Medulla oblongata (tissue), 1 donor: ENCODE results near the gene PALM.
"Not testable (repeated sequence)": the region's sequence is repeated elsewhere in the genome, so short reads cannot be mapped to it uniquely, and the experiment has no call there.

Experiments used
- DNase-seq: peaks from one replicate; pipeline ENCODE4 v3.0.0-alpha.2; 2015; ENCODE audit errors: extremely low spot score

The PALM gene, protein sequence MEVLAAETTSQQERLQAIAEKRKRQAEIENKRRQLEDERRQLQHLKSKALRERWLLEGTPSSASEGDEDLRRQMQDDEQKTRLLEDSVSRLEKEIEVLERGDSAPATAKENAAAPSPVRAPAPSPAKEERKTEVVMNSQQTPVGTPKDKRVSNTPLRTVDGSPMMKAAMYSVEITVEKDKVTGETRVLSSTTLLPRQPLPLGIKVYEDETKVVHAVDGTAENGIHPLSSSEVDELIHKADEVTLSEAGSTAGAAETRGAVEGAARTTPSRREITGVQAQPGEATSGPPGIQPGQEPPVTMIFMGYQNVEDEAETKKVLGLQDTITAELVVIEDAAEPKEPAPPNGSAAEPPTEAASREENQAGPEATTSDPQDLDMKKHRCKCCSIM

DNA sequence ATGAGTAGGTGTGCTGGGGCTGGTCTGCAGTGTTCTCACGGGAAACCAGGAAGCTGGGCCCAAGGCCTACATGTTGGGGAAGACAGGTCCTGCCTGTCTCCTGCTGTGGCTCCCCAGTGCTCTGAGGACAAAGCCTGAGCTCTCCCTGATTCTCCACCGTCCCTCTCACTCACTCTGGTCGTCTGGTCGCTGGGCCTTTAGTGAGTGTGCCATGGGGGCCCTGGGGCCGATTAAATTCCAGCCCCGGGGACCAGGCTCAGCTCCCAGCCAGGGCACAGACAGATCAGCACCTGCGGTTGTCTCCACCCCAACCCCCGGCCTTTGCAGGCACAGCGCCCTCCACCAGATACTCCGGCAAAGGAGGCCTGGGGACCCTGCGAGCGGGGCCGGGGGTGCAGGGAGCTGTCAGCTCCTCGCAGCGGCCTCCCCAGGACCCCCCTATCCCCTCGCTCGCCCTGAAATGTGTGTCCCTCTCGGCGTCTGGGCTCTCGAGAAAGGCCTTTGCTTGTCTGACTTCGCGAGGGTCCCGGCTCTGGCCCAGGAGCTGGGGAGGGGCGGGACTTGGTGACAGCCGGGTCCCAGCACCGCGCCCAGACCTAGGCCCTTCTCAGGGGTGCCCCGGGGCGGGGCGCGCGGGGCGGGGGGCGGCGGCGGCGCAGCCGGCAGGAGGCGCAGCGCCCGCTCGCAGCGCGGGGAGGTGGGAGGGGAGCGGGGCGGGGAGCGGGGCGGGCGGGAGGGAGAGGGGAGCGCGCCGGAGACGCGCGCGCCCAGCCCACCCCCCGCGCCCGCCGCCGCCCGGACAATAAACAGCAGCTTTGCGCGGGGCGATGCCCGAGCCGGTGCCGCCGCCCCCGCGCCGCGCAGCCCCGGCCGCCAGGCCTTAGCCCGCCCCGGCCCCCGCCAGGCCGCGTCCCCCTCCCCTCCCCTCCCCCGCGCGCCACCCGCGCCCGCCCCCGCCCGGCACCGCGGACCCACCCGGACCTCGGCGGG is at the start of gene PALM:
TSS of gene PALM (plus strand) at position 782 of the 990 bp plus-strand sequence. CDS start 212 bp downstream, outside the sequence.
- no peak for DNase-seq

DNA sequence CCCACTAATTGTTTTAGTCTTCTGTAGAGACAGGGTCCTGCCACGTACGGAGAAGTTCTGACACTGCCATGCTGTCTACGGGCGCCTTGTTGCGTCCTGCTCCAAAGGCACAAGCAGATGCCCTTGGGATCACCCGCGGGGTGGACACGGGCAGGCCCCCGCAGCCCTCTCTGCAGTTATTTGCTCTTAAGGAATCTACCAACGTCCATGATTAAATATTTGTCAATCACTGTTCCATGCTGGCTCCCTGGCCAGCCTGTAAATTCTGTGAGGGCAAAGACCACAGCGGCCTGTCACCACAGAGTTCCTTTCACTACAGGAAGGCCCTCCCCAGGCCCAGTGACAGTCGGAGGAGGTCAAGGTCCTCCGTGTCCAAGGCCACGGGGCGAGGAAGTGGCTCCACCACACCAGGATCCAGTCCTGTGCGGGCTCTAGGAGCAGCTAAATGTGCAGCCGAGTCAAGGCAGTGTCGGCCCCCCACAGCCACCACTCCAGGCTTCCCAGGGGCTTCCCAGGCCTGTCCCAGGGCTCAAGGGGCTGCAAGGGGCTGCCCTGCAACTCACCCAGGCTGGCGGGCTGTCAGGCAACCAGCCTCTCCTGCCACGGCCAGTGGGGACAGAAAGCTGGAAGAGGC is 47.8 kb upstream of the PALM start:
- no peak for DNase-seq

DNA sequence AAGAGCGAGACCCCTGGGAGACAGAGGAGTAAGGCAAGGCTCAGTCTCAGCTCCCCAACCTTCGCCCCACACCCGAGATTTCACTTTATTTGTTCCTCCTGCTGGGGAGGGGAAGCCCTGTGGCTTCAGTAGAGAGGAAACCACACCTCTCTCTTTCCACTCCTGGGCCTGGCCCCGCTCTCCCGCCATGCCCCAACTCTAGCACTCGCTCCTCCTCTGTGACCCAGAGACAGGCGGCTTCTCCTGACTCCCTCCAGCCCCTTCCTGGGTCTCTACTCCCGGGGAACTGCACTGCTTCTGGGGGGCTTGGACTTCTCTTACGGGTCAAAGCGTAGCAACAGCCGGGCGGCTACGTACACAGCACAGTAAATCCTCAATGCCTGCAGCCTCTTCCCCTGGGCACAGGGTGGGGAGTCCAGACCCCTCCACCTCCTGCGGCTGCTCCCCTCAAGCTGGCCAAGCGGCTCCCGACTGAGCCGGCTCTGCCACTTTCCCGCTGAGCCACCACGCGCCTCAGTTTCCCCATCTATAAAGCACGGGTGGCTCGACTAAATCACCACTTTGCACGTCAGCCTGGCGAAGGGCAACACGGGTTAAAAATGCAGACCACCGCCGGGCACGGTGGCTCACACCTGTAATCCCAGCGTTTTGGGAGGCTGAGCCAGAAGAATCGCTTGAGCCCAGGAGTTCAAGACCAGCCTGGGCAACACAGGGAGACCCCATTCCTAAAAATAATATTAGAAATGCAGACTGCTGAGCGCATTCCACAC is 47.1 kb upstream of the PALM start:
- no peak for DNase-seq

DNA sequence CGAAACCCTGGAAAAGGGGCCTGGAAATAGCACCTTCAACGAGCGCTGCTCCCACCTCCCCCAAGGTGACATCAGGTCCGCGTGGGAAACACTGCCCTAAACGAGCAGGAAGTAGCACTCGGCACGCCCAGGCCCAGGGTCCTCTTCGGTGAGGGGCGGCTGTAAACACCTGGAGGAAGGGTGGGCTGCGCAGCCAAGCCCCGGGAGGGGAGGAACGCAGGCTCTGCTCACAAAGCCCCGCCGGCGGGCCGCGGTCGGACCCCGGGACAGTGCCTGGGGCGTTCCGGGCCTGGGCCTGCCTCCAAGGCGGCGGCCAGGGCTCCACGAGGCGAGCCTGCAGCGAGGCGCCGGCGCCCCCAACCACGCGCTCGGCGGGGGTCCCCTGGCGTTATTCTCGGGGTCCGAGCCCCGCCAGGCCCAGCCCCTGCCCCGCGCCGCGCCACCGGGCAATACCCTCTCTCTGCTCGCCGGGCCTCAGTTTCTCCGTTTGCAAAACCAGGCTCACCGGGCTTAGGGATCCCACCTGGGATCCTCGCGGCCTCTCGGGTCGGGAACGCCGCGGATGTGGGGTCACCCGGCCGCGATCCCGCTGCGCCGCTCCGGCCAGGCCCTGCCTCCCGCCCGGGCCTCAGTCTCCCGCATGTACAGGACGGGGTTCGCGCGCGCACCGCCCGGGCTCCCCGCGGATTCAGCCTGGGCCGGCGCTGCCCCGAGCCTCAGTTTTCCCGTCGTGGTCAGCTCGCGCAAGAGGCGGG is 46.4 kb upstream of the PALM start:
- no peak for DNase-seq

DNA sequence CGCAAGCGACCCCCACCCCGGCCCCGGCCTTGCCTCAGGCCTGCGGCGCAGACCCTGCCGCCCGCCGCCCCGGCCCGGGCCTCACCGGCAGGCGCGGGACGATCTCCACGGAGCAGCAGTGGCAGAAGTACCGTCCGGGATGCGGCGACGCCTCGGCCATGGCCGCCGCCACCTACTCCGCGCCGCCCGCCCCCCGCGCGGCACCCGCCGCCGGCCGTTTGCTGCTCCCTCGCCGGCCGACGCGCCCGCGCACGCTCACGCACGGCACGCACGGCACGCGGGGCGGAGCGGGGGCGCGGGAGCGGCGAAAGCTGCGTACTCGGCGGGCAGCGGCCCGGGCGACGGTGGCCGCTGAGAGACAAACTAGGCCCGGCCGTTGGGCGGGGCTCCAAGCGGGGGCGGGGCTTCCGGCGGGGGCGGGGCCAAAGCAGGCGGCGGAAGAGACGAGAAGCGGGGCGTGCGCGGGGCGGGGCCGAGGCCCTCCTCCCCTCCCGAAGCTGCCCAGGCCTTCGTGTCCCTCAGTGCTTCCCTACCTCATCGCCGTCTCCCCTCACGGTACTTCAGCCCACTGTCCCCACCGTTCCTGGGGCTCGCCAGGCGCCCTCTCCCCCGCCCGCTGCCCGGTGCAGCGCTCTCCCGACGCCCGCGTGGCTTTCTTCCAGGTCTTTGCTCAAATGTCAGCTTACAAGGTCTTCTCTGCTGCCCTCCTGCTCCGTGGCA is 45.6 kb upstream of the PALM start, which contains the start of gene RNF126:
TSS of gene RNF126 (minus strand) at position 253 of the 720 bp plus-strand sequence. CDS start at position 160, 93 bp downstream.
- DNase-seq, result peak; percentile 88

DNA sequence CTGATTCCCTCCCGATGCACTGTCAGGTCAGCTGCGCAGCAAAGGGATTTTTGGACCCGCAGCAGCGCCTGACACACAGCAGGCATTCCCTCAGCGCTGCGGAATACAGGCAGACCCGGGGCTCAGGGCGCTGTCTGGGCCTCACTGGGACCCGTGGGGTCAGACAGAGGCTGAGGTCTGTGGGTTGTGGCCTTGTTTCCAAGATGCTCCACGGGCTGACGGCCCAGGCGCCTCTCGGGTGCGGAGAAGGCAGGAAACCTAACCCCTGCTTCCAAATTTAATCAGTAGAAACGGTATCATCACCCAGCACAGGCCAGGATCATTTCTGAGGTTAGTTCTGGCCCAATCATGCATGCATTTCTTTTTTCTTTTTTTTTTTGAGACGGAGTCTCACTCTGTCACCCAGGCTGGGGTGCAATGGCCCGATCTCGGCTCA is 45.0 kb upstream of the PALM start:
- DNase-seq, result no peak

DNA sequence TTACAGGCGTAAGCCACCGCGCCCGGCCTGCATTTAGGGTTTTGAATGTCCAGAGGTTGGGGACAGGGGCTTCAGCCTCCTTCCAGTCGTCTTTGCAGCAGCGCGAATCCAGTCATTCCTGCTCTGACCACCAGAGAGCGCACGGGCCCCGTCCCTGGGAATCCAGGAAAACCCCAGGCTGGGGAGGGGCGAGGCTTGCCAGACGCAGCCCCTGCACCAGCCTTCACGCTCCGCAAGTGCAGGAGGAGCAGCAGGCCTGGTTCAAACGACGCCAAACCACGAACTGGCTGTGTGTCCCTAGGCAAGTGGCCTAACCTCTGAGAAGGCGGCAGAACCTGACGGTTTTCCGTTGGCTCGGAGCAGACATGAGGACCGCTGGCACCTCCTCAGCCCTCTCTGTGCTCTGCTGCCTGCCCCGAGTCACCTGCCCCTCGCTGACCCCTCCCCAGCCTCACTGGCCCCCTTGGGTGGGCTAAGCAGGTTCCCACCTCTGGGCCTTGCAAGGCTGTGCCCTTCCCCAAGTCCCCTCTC is 43.8 kb upstream of the PALM start:
- DNase-seq, result peak; percentile 86

DNA sequence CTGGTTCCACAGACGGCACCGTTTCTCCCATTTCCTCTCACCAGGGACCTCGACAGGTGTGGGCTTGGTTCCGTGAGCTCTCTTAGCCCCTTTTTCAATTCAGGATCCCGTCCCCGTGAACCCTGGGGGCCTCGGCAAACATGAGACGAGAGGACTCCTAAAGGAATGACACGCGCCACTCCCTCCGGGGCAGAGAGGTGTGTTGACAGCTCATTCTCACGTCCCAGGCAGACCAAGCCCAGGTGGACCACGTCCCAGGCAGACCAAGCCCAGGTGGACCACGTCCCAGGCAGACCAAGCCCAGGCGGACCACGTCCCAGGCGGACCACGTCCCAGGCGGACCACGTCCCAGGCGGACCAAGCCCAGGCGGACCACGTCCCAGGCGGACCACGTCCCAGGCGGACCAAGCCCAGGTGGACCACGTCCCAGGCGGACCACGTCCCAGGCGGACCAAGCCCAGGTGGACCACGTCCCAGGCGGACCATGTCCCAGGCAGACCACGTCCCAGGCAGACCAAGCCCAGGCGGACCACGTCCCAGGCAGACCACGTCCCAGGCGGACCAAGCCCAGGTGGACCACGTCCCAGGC is 41.7 kb upstream of the PALM start:
- not testable (repeated sequence) for DNase-seq

DNA sequence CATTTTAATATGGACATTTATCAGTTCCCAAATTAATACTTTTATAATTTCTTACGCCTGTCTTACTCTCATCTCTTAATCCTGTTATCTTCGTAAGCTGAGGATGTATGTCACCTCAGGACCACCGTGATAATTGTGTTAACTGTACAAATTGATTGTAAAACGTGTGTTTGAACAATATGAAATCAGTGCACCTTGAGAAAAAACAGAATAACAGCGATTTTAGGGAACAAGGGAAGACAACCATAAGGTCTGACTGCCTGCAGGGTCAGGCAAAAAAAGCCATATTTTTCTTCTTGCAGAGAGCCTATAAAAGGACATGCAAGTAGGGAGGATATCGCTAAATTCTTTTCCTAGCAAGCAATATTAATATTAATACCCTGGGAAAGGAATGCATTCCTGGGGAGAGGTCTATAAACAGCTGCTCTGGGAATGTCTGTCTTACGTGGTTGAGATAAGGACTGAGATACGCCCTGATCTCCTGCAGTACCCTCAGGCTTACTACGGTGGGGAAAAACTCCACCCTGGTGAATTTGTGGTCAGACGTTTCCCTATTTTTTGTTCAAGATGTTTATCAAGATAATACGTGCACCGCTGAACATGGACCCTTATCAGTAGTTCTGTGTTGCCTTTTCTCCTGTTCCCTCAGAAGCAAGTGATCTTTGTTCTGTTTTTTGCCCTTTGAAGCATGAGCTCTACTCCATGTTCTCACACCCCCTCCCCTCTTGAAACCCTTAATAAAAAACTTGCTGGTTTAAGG is 39.9 kb upstream of the PALM start:
- DNase-seq, result not testable (repeated sequence)

DNA sequence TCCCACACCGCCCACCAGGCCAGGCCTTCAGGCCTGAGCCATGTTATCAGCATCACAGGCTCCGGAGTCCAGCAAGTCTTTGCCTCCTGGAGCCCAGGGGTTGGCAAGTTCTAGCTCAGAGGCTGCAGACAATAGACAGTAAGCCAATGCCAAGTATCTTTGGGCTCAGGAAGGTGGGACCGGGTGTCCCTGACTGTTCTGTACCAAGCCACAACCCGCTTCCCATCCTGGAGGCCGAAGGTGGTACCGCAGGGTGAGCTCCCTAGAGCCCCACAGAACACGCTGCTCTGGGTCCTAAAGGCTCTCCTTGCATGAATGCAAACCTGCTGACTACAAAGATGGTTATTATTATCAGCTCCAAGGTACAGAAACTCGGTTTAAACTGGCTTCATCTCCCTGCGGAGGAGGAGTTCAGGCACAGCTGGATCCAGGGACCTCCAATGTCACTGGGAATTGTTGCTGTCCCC is 38.1 kb upstream of the PALM start:
- no peak for DNase-seq

DNA sequence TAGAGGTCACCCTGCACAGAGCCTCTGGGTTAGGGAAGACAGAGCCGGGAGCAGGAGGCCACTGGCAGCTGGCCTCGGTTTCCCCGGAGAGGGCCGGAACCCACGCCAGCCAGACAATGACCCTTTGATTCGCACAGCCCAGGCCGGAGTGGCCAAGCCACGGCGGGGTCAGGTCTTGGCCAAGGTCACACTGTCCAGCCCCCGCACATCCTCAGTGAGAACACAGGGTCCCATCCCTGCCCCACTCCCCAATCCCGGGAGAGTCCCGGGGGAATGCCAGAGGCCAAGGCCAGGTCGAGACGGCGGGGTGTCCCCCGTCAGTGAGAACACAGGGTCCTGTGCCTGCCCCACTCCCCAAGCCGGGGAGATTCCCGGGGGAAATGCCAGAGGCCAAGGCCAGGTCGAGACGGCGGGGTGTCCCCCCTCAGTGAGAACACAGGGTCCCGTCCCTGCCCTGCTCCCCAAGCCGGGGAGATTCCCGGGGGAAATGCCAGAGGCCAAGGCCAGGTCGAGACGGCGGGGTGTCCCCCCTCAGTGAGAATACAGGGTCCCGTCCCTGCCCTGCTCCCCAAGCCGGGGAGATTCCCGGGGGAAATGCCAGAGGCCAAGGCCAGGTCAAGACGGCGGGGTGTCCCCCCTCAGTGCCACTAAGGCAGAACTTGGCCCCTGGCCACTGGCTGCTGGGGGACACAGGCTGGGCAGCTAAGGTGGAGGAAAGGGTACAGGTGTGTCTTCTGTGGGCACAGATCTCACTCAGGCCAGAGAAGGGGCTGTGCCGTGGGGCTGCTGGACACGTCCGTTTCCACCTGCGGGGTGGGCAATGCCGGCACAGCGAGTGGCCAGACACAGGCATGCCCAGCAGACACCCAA is 34.2 kb upstream of the PALM start:
- peak; percentile 67 for DNase-seq

DNA sequence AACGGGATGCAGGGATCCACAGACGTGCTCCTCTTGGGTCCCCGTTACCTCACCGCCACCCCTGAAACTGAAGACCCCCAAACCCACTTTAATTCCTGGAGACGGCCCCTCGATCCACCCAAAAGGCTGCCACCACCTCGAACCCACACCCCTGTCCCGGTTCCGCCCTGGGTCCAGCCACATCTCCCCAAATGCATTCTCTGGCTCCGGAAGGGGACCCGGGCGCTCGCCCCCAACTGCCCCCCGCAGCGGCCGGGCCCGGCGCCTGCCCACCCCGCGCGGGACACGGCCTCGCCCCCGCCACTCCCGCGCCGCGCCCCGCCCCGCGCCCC is 32.8 kb upstream of the PALM start:
- DNase-seq, result no peak

DNA sequence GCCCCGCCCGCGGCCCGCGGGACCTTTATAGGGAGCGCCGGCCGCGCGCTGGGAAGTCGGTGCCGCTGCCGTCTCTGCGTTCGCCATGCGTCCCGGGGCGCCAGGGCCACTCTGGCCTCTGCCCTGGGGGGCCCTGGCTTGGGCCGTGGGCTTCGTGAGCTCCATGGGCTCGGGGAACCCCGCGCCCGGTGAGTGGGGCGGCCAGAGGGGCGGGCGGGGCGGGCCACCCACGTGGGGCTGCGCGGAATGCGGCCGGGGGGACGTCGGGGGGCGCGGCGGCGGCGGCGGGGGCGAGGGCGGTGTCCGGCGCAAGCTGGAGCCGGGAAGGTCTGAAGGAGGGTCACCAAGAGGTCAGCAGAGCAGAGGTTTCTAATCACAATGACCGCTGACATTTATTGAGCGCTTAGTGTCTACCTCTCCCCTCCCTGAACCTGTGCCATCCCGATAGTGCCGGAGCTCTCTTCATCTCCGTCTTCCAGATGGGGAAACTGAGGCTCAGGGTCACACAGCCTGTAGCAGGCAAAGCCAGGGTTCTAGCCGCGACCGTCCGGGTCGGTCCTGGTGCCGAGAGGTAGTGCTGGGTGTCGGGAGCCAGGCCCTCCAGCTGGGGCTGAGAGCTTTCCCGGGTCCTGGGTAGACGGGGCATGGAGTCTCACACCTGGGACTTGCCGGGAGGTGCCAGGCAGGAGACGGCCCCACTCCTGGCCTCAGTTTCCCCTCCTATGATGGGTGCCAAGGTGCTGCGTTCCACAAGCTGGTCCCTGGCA is 32.2 kb upstream of the PALM start, which contains the start of gene FSTL3:
TSS of gene FSTL3 (plus strand) at position 54 of the 767 bp plus-strand sequence. CDS start at position 86, 32 bp downstream.
- no peak for DNase-seq

DNA sequence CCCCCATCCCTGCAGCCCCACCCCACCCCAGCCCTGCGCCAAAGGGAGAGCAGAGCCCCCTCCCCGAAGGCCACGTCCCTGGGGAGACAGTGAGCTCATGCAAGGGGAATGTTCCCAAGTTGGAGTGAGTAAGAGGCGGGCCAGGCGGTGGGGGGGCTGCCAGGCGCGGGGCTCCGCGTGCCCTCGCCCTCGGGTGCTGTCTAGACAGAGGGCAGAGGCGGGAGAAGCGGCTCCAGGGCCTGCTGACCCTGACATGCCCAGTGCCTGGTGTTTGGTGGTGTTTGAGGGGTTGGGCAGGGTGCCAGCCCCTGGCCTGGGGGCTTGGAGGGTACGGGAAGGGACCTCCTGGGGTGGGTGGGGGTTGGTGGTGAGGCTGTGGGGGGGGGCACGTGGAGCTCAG is 31.5 kb upstream of the PALM start:
- no peak for DNase-seq

DNA sequence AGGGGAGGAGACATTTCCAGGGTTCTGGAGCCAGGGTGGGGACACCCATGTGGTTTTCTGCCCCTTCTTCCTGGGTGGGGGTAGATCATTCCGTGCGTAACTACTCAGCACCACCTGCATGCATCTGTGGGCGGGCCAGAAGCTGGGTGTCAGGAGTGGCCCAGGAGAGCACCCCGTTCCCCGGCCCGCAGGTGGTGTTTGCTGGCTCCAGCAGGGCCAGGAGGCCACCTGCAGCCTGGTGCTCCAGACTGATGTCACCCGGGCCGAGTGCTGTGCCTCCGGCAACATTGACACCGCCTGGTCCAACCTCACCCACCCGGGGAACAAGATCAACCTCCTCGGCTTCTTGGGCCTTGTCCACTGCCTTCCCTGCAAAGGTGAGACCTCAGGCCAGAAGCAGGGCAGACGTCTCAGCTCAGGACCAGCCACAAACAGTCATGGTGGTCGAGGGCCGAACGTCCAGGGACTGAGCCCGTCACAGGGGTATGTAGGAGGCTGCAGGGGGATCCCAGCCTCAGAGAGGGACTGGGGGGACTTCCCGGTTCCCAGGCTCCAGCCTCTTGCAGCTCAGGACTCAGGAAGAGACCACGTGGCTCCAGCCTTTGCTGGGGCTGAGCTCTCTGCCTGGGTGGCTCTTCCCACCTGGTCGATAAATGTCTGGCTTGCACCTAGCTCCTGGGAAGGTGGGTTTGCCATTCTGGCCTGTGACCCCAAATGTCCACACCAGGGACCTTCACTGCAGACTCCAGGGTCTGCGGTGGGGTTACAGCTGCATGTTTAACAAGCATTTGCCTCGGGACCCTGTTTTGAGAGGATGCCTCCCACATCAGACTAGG is 30.9 kb upstream of the PALM start:
- DNase-seq, result no peak
